LHCN-M2 (cell line): ENCODE results near the gene SLC1A1. TPM values are rescaled to one million over a fixed set of nuclear protein-coding genes. Genes with fewer than 3 reads are reported as not detected.
A peak's percentile ranks its signal among the peaks of the same experiment; 100 is the strongest.
"Not testable (repeated sequence)": the region's sequence is repeated elsewhere in the genome, so short reads cannot be mapped to it uniquely, and the experiment has no call there.

Experiments
- DNase-seq: peaks from one replicate; pipeline ENCODE4 v3.0.0-alpha.2; 2012; ENCODE audit warnings: low read depth
- total RNA-seq: library from RNA; depleted of rRNA; stranded (reverse); fragments of >200 nt; gene quantifications from 2 replicates; pipeline ENCODE4 v1.2.3, GENCODE V29; 2014

Gene SLC1A1
- total RNA-seq, 1 experiment from 2014 or later: 3.7 TPM

GRCh38 chr9:4575997-4576396 is 85.7 kb downstream of the SLC1A1 start:
- DNase-seq: no peak

- DNase-seq: no peak
Measured at GRCh38 chr9:4576448-4576847, 86.2 kb downstream of the SLC1A1 start.

- DNase-seq: no peak
Measured at GRCh38 chr9:4579001-4579400, 88.7 kb downstream of the SLC1A1 start.

GRCh38 chr9:4581035-4581760 is 90.9 kb downstream of the SLC1A1 start:
- DNase-seq: peak; percentile 23

GRCh38 chr9:4581861-4582565 is 91.7 kb downstream of the SLC1A1 start:
- DNase-seq: no peak

GRCh38 chr9:4583001-4583400 is 92.7 kb downstream of the SLC1A1 start:
- DNase-seq: no peak

GRCh38 chr9:4584636-4585035 is 94.4 kb downstream of the SLC1A1 start:
- no peak for DNase-seq

GRCh38 chr9:4585135-4585534 is 94.9 kb downstream of the SLC1A1 start:
- DNase-seq: peak; percentile 22

- no peak for DNase-seq
Measured at GRCh38 chr9:4588721-4589120, 98.5 kb downstream of the SLC1A1 start.

- DNase-seq: no peak
Measured at GRCh38 chr9:4590430-4591122, 100.3 kb downstream of the SLC1A1 start.

- DNase-seq: no peak
Measured at GRCh38 chr9:4591123-4591500, 100.8 kb downstream of the SLC1A1 start.

GRCh38 chr9:4592295-4592694 is 102.0 kb downstream of the SLC1A1 start:
- DNase-seq: no peak

GRCh38 chr9:4592886-4593285 is 102.6 kb downstream of the SLC1A1 start:
- peak; percentile 14 for DNase-seq

GRCh38 chr9:4594545-4594944 is 104.3 kb downstream of the SLC1A1 start:
- DNase-seq: peak; percentile 15

GRCh38 chr9:4594994-4595393 is 104.7 kb downstream of the SLC1A1 start:
- DNase-seq: no peak

GRCh38 chr9:4596165-4596922 is 106.1 kb downstream of the SLC1A1 start:
- no peak for DNase-seq

- no peak for DNase-seq
Measured at GRCh38 chr9:4600368-4600767, 110.1 kb downstream of the SLC1A1 start.

GRCh38 chr9:4603830-4604229 is 113.6 kb downstream of the SLC1A1 start:
- no peak for DNase-seq

- DNase-seq: peak; percentile 62
Measured at GRCh38 chr9:4604678-4605095, 114.4 kb downstream of the SLC1A1 start.

GRCh38 chr9:4606033-4606432 is 115.8 kb downstream of the SLC1A1 start:
- DNase-seq: not testable (repeated sequence)

- DNase-seq: no peak
Measured at GRCh38 chr9:4614627-4615026, 124.4 kb downstream of the SLC1A1 start.

- peak; percentile 32 for DNase-seq
Measured at GRCh38 chr9:4615251-4615650, 125.0 kb downstream of the SLC1A1 start.
